ENCODE measurements around the gene GPI.

GPI gene

GRCh38 chr19:34341935-34342680 lies 22.9 kb upstream of the GPI start:
- DNase-seq, result no peak

GRCh38 chr19:34343751-34344150 lies 21.2 kb upstream of the GPI start:
- no peak for DNase-seq

GRCh38 chr19:34345947-34346351 lies 19.0 kb upstream of the GPI start:
- DNase-seq, result peak; percentile 97

- no peak for DNase-seq
Observed at GRCh38 chr19:34347561-34348165, 17.3 kb upstream of the GPI start.

- no peak for DNase-seq
Observed at GRCh38 chr19:34348899-34349487, 16.0 kb upstream of the GPI start.

GRCh38 chr19:34350161-34350561 lies 14.8 kb upstream of the GPI start:
- no peak for DNase-seq

- no peak for DNase-seq
Observed at GRCh38 chr19:34351382-34351826, 13.6 kb upstream of the GPI start.

GRCh38 chr19:34353546-34353945 lies 11.4 kb upstream of the GPI start:
- DNase-seq, result no peak

GRCh38 chr19:34355201-34355600 lies 9.8 kb upstream of the GPI start:
- DNase-seq, result no peak

GRCh38 chr19:34356875-34357274 lies 8.1 kb upstream of the GPI start:
- DNase-seq, result no peak

- no peak for DNase-seq
Observed at GRCh38 chr19:34357431-34357830, 7.6 kb upstream of the GPI start.

GRCh38 chr19:34359140-34359953 lies 5.6 kb upstream of the GPI start:
- DNase-seq, result peak; percentile 95

- no peak for DNase-seq
Observed at GRCh38 chr19:34359954-34360315, 5.1 kb upstream of the GPI start.

- no peak for DNase-seq
Observed at GRCh38 chr19:34360354-34360909, 4.6 kb upstream of the GPI start.

GRCh38 chr19:34362679-34363069 lies 2.3 kb upstream of the GPI start:
- DNase-seq, result no peak

- DNase-seq, result no peak
Observed at GRCh38 chr19:34363094-34363493, 1.9 kb upstream of the GPI start.

- no peak for DNase-seq
Observed at GRCh38 chr19:34363930-34364329, 1.1 kb upstream of the GPI start.

- no peak for DNase-seq
Observed at GRCh38 chr19:34364462-34364829, 550 bp upstream of the GPI start.

GRCh38 chr19:34365463-34366401 lies 736 bp downstream of the GPI start:
- DNase-seq, result no peak

- no peak for DNase-seq
Observed at GRCh38 chr19:34366738-34367623, 2.0 kb downstream of the GPI start.

GRCh38 chr19:34367624-34367957 lies 2.6 kb downstream of the GPI start:
- DNase-seq, result no peak
